ENCODE measurements around the gene SGSM1.
A peak's percentile ranks its signal among the peaks of the same experiment; 100 is the strongest.
"Not testable (repeated sequence)": the region's sequence is repeated elsewhere in the genome, so short reads cannot be mapped to it uniquely, and the experiment has no call there.

The SGSM1 gene

GRCh38 chr22:24894998-24895397, 89.0 kb downstream of the SGSM1 start:
- Mint-ChIP-seq H3K27me3 (peaks cover 8% of the 10 kb centered on the region), H3K4me3 (no peak overlapping the region), H3K4me1 (no peaks in the 10 kb centered on the region), H3K9me3 (no peaks in the 10 kb centered on the region), H3K27ac (no peak overlapping the region)
- ATAC-seq: no peak
- DNase-seq: no peak

GRCh38 chr22:24901448-24901847, 95.4 kb downstream of the SGSM1 start:
- no peak overlapping the region for H3K4me3 Mint-ChIP-seq
- H3K27ac Mint-ChIP-seq: no peak overlapping the region
- DNase-seq (no peak), ATAC-seq (no peak)
- peaks cover 18 to 23% of the 10 kb centered on the region in 2 donors for H3K9me3 Mint-ChIP-seq
- H3K27me3 Mint-ChIP-seq: no peaks in the 10 kb centered on the region
- H3K4me1 Mint-ChIP-seq: no peaks in the 10 kb centered on the region

GRCh38 chr22:24905909-24906308, 99.9 kb downstream of the SGSM1 start:
- peaks cover 18 to 23% of the 10 kb centered on the region in 2 donors for H3K9me3 Mint-ChIP-seq
- no peak overlapping the region for H3K27ac Mint-ChIP-seq
- H3K4me1 Mint-ChIP-seq: no peaks in the 10 kb centered on the region
- H3K4me3 Mint-ChIP-seq: no peak overlapping the region
- no peaks in the 10 kb centered on the region for H3K27me3 Mint-ChIP-seq
- no peak for ATAC-seq
- no peak for DNase-seq

GRCh38 chr22:24907101-24907500, 101.1 kb downstream of the SGSM1 start:
- not testable (repeated sequence) for H3K27me3 Mint-ChIP-seq, DNase-seq, H3K27ac Mint-ChIP-seq, ATAC-seq, H3K4me1 Mint-ChIP-seq, H3K4me3 Mint-ChIP-seq
- peaks cover 18 to 23% of the 10 kb centered on the region in 2 donors for H3K9me3 Mint-ChIP-seq

GRCh38 chr22:24920029-24920428, 114.0 kb downstream of the SGSM1 start:
- H3K27me3 Mint-ChIP-seq: no peaks in the 10 kb centered on the region
- no peak for DNase-seq
- no peak for ATAC-seq
- no peaks in the 10 kb centered on the region for H3K9me3 Mint-ChIP-seq
- H3K27ac Mint-ChIP-seq: no peak overlapping the region
- no peaks in the 10 kb centered on the region for H3K4me1 Mint-ChIP-seq
- no peak overlapping the region for H3K4me3 Mint-ChIP-seq

GRCh38 chr22:24925586-24926427, 119.8 kb downstream of the SGSM1 start:
- Mint-ChIP-seq H3K4me3 (no peak overlapping the region), H3K4me1 (no peaks in the 10 kb centered on the region), H3K27me3 (peaks cover 25% of the 10 kb centered on the region), H3K27ac (no peak overlapping the region), H3K9me3 (no peaks in the 10 kb centered on the region)
- ATAC-seq (no peak), DNase-seq (no peak)

- H3K27me3 Mint-ChIP-seq: peaks cover 25% of the 10 kb centered on the region
- no peaks in the 10 kb centered on the region for H3K9me3 Mint-ChIP-seq
- H3K4me1 Mint-ChIP-seq: no peaks in the 10 kb centered on the region
- DNase-seq: no peak
- no peak for ATAC-seq
- H3K4me3 Mint-ChIP-seq: no peak overlapping the region
- no peak overlapping the region for H3K27ac Mint-ChIP-seq
Measured at GRCh38 chr22:24926428-24926725, 120.4 kb downstream of the SGSM1 start.

GRCh38 chr22:24926849-24927579, 121.0 kb downstream of the SGSM1 start:
- no peaks in the 10 kb centered on the region for H3K4me1 Mint-ChIP-seq
- H3K4me3 Mint-ChIP-seq: no peak overlapping the region
- no peaks in the 10 kb centered on the region for H3K9me3 Mint-ChIP-seq
- H3K27me3 Mint-ChIP-seq: peaks cover 25% of the 10 kb centered on the region
- ATAC-seq (no peak), DNase-seq (no peak)
- no peak overlapping the region for H3K27ac Mint-ChIP-seq

GRCh38 chr22:24928322-24928721, 122.3 kb downstream of the SGSM1 start:
- H3K27ac Mint-ChIP-seq: no peak overlapping the region
- H3K4me1 Mint-ChIP-seq: no peaks in the 10 kb centered on the region
- DNase-seq: no peak
- peaks cover 25% of the 10 kb centered on the region for H3K27me3 Mint-ChIP-seq
- ATAC-seq: no peak
- H3K9me3 Mint-ChIP-seq: no peaks in the 10 kb centered on the region
- H3K4me3 Mint-ChIP-seq: no peak overlapping the region

- Mint-ChIP-seq H3K9me3 (no peaks in the 10 kb centered on the region), H3K4me1 (no peaks in the 10 kb centered on the region), H3K27ac (no peak overlapping the region), H3K27me3 (peaks cover 21% of the 10 kb centered on the region), H3K4me3 (no peak overlapping the region)
- no peak for ATAC-seq
- no peak for DNase-seq
Measured at GRCh38 chr22:24930678-24931077, 124.7 kb downstream of the SGSM1 start.

GRCh38 chr22:24935771-24936483, 129.9 kb downstream of the SGSM1 start:
- H3K27me3 Mint-ChIP-seq: peaks cover 6% of the 10 kb centered on the region
- no peaks in the 10 kb centered on the region for H3K4me1 Mint-ChIP-seq
- ATAC-seq (no peak), DNase-seq (no peak)
- no peak overlapping the region for H3K4me3 Mint-ChIP-seq
- H3K9me3 Mint-ChIP-seq: no peaks in the 10 kb centered on the region
- no peak overlapping the region for H3K27ac Mint-ChIP-seq

GRCh38 chr22:24937114-24937513, 131.1 kb downstream of the SGSM1 start:
- H3K27ac Mint-ChIP-seq: no peak overlapping the region

GRCh38 chr22:24938741-24939341, 132.8 kb downstream of the SGSM1 start:
- Mint-ChIP-seq H3K27ac (no peak overlapping the region), H3K4me1 (no peaks in the 10 kb centered on the region)
- ATAC-seq: peak; percentile 60

More at GRCh38 chr22:24937114-24937513, 131.1 kb downstream of the SGSM1 start:
- Mint-ChIP-seq H3K27me3 (peaks cover 6% of the 10 kb centered on the region), H3K4me3 (no peak overlapping the region), H3K9me3 (no peaks in the 10 kb centered on the region), H3K4me1 (no peaks in the 10 kb centered on the region)
- ATAC-seq: no peak
- no peak for DNase-seq

GRCh38 chr22:24942301-24942700, 136.3 kb downstream of the SGSM1 start:
- no peak for DNase-seq
- H3K4me1 Mint-ChIP-seq: no peaks in the 10 kb centered on the region
- ATAC-seq: no peak
- peaks cover 14% of the 10 kb centered on the region for H3K27me3 Mint-ChIP-seq
- no peak overlapping the region for H3K4me3 Mint-ChIP-seq
- H3K27ac Mint-ChIP-seq: no peak overlapping the region
- H3K9me3 Mint-ChIP-seq: no peaks in the 10 kb centered on the region

More at GRCh38 chr22:24938741-24939341, 132.8 kb downstream of the SGSM1 start:
- peak; percentile 21 to 38 for DNase-seq
- no peak overlapping the region for H3K4me3 Mint-ChIP-seq
- peaks cover 6% of the 10 kb centered on the region for H3K27me3 Mint-ChIP-seq
- H3K9me3 Mint-ChIP-seq: no peaks in the 10 kb centered on the region

- no peaks in the 10 kb centered on the region for H3K4me1 Mint-ChIP-seq
- no peak for DNase-seq
- H3K9me3 Mint-ChIP-seq: no peaks in the 10 kb centered on the region
- H3K4me3 Mint-ChIP-seq: no peak overlapping the region
- no peak overlapping the region for H3K27ac Mint-ChIP-seq
- peaks cover 30% of the 10 kb centered on the region for H3K27me3 Mint-ChIP-seq
- no peak for ATAC-seq
Measured at GRCh38 chr22:24944217-24944937, 138.4 kb downstream of the SGSM1 start.
